OCI-LY1 (cell line): Measurements from ENCODE around the gene ZFHX3.

Experiments
- CTCF ChIP-seq: fragments of 200-600 bp; sonication (generic), shearing (Covaris generic); IDR thresholded peaks from 2 replicates; pipeline ENCODE4 v1.5.1; 2017; ENCODE audit warnings: mild to moderate bottlenecking, antibody characterized with exemption, low read length, moderate library complexity, mixed read lengths
- EZH2 ChIP-seq: fragments of 200-600 bp; sonication (generic), shearing (Covaris generic); IDR thresholded peaks from 2 replicates; pipeline ENCODE4 v1.8.0; 2017; ENCODE audit warnings: borderline replicate concordance, mixed run types, mild to moderate bottlenecking, antibody characterized with exemption, low read length, moderate library complexity, mixed read lengths

- TF ChIP-seq CTCF (no peak), EZH2 (no peak)
Measured at GRCh38 chr16:72915331-72915730, 132.6 kb downstream of the ZFHX3 start.
